ENCODE data around the gene GALNTL6. TPM values are rescaled to one million over a fixed set of nuclear protein-coding genes. Genes with fewer than 3 reads are reported as not detected.

GALNTL6 gene
- total RNA-seq, 2 donors from 2014 or later = 0.19 to 0.20 TPM

- H3K36me3 ChIP-seq = no peaks in the 10 kb centered on the region
- no peaks in the 10 kb centered on the region for H3K9me3 ChIP-seq
- no peaks in the 10 kb centered on the region for H3K4me1 ChIP-seq
- no peak overlapping the region for H3K27ac ChIP-seq
- H3K27me3 ChIP-seq = no peaks in the 10 kb centered on the region
- no peak for TF ChIP-seq CTCF (IDR thresholded peaks at IDR 0.05)
- DNase-seq = no peak
- H3K9ac ChIP-seq (ENCODE audit: low read depth in 2 of 2, low read length in 2 of 2) = no peak overlapping the region
- intact Hi-C loops (cut with DNase I) = no loop called here
- no peak overlapping the region for H3K4me3 ChIP-seq
Observed at GRCh38 chr4:172392741-172393140, 579.5 kb downstream of the GALNTL6 start.

GRCh38 chr4:172393220-172393619 is 580.0 kb downstream of the GALNTL6 start:
- H3K36me3 ChIP-seq = no peaks in the 10 kb centered on the region
- H3K27me3 ChIP-seq = no peaks in the 10 kb centered on the region

GRCh38 chr4:172404676-172405075 is 591.5 kb downstream of the GALNTL6 start:
- intact Hi-C loops (cut with DNase I) = no loop called here

More at GRCh38 chr4:172393220-172393619, 580.0 kb downstream of the GALNTL6 start:
- TF ChIP-seq CTCF (IDR thresholded peaks at IDR 0.05) = no peak
- no peak overlapping the region for H3K27ac ChIP-seq
- H3K9me3 ChIP-seq = no peaks in the 10 kb centered on the region
- intact Hi-C loops (cut with DNase I) = no loop called here
- no peak for DNase-seq
- no peak overlapping the region for H3K9ac ChIP-seq (ENCODE audit: low read depth in 2 of 2, low read length in 2 of 2)
- H3K4me3 ChIP-seq = no peak overlapping the region
- no peaks in the 10 kb centered on the region for H3K4me1 ChIP-seq

GRCh38 chr4:172410363-172410762 is 597.2 kb downstream of the GALNTL6 start:
- intact Hi-C loops (cut with DNase I) = no loop called here
- Histone ChIP-seq H3K36me3 (no peaks in the 10 kb centered on the region), H3K9ac (ENCODE audit: low read depth in 2 of 2, low read length in 2 of 2) (no peak overlapping the region), H3K9me3 (no peaks in the 10 kb centered on the region), H3K27me3 (no peaks in the 10 kb centered on the region), H3K4me3 (no peak overlapping the region), H3K27ac (no peak overlapping the region), H3K4me1 (no peaks in the 10 kb centered on the region)
- no peak for DNase-seq
- TF ChIP-seq CTCF (IDR thresholded peaks at IDR 0.05) = no peak

More at GRCh38 chr4:172404676-172405075, 591.5 kb downstream of the GALNTL6 start:
- no peak for DNase-seq
- H3K9me3 ChIP-seq = no peaks in the 10 kb centered on the region
- no peaks in the 10 kb centered on the region for H3K4me1 ChIP-seq
- no peak overlapping the region for H3K4me3 ChIP-seq
- TF ChIP-seq CTCF (IDR thresholded peaks at IDR 0.05) = no peak
- no peaks in the 10 kb centered on the region for H3K36me3 ChIP-seq
- H3K9ac ChIP-seq (ENCODE audit: low read depth in 2 of 2, low read length in 2 of 2) = no peak overlapping the region
- no peak overlapping the region for H3K27ac ChIP-seq
- H3K27me3 ChIP-seq = no peaks in the 10 kb centered on the region

- Histone ChIP-seq H3K36me3 (no peaks in the 10 kb centered on the region), H3K9ac (ENCODE audit: low read depth in 2 of 2, low read length in 2 of 2) (no peak overlapping the region), H3K27ac (no peak overlapping the region), H3K4me1 (no peaks in the 10 kb centered on the region), H3K9me3 (no peaks in the 10 kb centered on the region), H3K27me3 (no peaks in the 10 kb centered on the region), H3K4me3 (no peak overlapping the region)
- DNase-seq = no peak
- no peak for TF ChIP-seq CTCF (IDR thresholded peaks at IDR 0.05)
- intact Hi-C loops (cut with DNase I) = no loop called here
Observed at GRCh38 chr4:172411149-172411548, 597.9 kb downstream of the GALNTL6 start.
